ENCODE results near the gene FIBCD1. TPM values are rescaled to one million over a fixed set of nuclear protein-coding genes. Genes with fewer than 3 reads are reported as not detected.
A peak's percentile ranks its signal among the peaks of the same experiment; 100 is the strongest.

The FIBCD1 gene
- 3.4 TPM for polyA plus RNA-seq (2013, experiment 1 of 2)
- 6.0 TPM for polyA plus RNA-seq (2013, experiment 2 of 2)

DNA sequence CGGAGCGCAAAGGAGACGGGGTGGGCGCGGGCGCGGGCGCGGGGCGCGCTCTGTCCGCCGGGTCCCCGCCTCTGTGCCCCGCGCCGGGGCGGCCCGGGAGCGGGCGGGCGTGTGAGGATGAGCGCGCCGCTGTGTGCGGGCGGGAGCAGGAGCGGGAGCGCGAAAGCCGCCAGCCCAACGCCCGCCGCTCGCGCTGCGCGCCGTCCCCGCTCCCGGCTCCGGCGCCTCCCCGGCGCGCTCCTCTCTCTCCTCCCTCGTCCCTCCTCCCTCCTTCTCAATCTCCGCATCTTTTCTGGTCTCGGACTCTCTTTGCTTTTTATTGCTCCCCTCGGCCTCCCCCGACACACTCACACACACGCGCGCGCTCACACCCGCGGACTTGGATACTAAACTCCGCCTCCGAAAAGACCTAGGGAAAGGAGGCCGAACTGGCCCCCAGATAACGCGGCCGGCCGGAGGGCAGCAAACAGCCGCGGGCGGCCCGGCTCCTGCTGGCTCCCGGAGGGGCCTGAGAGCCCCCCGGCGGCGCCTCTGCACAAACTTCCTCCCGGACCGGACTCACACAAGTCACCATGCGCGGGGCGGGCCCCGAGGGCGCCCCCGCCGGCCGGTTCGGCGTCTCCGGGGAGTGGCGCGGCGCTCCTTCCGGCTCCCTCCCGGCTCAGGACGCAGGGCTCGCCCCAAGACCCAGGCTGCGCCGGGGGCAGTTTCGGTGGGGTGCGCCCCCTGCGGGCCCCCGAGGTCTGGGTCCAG lies at the start of gene FIBCD1:
Gene FIBCD1 (minus strand): TSS at position 596 of the 753 bp plus-strand sequence. CDS start 640 bp downstream, outside the sequence.
- under 1% methylated on average over 98 of the region's 98 CpGs for WGBS
- peak within 1 kb of the TSS; percentile 69 for H3K4me3 ChIP-seq (ENCODE audit: low read length)
- peaks cover 16% of the 10 kb centered on the region for H3K4me1 ChIP-seq (ENCODE audit: insufficient read depth, low read length)
- peak within 1 kb of the TSS; percentile 42; the same call in 1 of the 2 replicates for H3K9ac ChIP-seq (ENCODE audit: low read depth, low read length)
- H3K9me3 ChIP-seq (ENCODE audit: insufficient read depth, low read depth, low read length) = no peaks in the 10 kb centered on the region
- peaks cover 56% of the 10 kb centered on the region for H3K27me3 ChIP-seq (ENCODE audit: insufficient read depth, low read length)
- H3K27ac ChIP-seq (ENCODE audit: low read depth, low read length) = no peak within 1 kb of the TSS
- no peaks in the 10 kb centered on the region for H3K36me3 ChIP-seq (ENCODE audit: insufficient read depth, low read length)

DNA sequence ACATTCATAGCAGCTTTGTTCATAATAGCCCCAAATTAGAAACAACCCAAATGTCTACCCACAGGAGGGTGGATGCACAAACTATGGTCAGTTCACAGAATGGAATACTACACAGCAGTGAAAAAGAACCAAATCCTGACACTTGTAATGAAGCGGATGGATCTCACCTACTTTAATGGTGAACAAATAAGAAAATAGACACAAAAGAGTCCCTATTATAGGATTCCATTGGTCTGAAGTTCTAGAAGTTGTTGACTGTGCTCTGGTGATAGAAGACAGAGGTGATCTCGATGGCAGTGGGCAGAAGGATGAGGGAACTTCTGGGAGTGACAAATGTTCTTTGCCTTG lies 49.3 kb upstream of the FIBCD1 start:
- no peak overlapping the region for H3K27ac ChIP-seq (ENCODE audit: low read depth, low read length)
- 0 out of 2 replicates have a peak, but pooled peaks cover 4% of the 10 kb centered on the region for H3K27me3 ChIP-seq (ENCODE audit: insufficient read depth, low read length)
- no peaks in the 10 kb centered on the region for H3K36me3 ChIP-seq (ENCODE audit: insufficient read depth, low read length)
- 0 out of 2 replicates have a peak, but pooled peaks cover 2% of the 10 kb centered on the region for H3K4me1 ChIP-seq (ENCODE audit: insufficient read depth, low read length)
- WGBS = 99% methylated on average over 2 of the region's 2 CpGs
- no peak overlapping the region for H3K4me3 ChIP-seq (ENCODE audit: low read length)
- H3K9me3 ChIP-seq (ENCODE audit: insufficient read depth, low read depth, low read length) = no peaks in the 10 kb centered on the region
- H3K9ac ChIP-seq (ENCODE audit: low read depth, low read length) = no peak overlapping the region

GRCh38 chr9:130987738-130988399 lies 48.8 kb upstream of the FIBCD1 start:
- 88% methylated on average over 10 of the region's 10 CpGs for WGBS
- 0 out of 2 replicates have a peak, but pooled peaks cover 2% of the 10 kb centered on the region for H3K4me1 ChIP-seq (ENCODE audit: insufficient read depth, low read length)
- H3K9ac ChIP-seq (ENCODE audit: low read depth, low read length) = no peak overlapping the region

GRCh38 chr9:130987054-130987453 lies 48.0 kb upstream of the FIBCD1 start:
- no peaks in the 10 kb centered on the region for H3K36me3 ChIP-seq (ENCODE audit: insufficient read depth, low read length)
- H3K27ac ChIP-seq (ENCODE audit: low read depth, low read length) = no peak overlapping the region
- WGBS = 88% methylated on average over 7 of the region's 7 CpGs
- H3K4me3 ChIP-seq (ENCODE audit: low read length) = no peak overlapping the region
- no peak overlapping the region for H3K9ac ChIP-seq (ENCODE audit: low read depth, low read length)
- 0 out of 2 replicates have a peak, but pooled peaks cover 2% of the 10 kb centered on the region for H3K4me1 ChIP-seq (ENCODE audit: insufficient read depth, low read length)
- H3K27me3 ChIP-seq (ENCODE audit: insufficient read depth, low read length) = 0 out of 2 replicates have a peak, but pooled peaks cover 4% of the 10 kb centered on the region
- no peaks in the 10 kb centered on the region for H3K9me3 ChIP-seq (ENCODE audit: insufficient read depth, low read depth, low read length)

More at GRCh38 chr9:130987738-130988399, 48.8 kb upstream of the FIBCD1 start:
- H3K27me3 ChIP-seq (ENCODE audit: insufficient read depth, low read length) = 0 out of 2 replicates have a peak, but pooled peaks cover 4% of the 10 kb centered on the region
- H3K9me3 ChIP-seq (ENCODE audit: insufficient read depth, low read depth, low read length) = no peaks in the 10 kb centered on the region
- H3K36me3 ChIP-seq (ENCODE audit: insufficient read depth, low read length) = no peaks in the 10 kb centered on the region
- no peak overlapping the region for H3K4me3 ChIP-seq (ENCODE audit: low read length)
- no peak overlapping the region for H3K27ac ChIP-seq (ENCODE audit: low read depth, low read length)

DNA sequence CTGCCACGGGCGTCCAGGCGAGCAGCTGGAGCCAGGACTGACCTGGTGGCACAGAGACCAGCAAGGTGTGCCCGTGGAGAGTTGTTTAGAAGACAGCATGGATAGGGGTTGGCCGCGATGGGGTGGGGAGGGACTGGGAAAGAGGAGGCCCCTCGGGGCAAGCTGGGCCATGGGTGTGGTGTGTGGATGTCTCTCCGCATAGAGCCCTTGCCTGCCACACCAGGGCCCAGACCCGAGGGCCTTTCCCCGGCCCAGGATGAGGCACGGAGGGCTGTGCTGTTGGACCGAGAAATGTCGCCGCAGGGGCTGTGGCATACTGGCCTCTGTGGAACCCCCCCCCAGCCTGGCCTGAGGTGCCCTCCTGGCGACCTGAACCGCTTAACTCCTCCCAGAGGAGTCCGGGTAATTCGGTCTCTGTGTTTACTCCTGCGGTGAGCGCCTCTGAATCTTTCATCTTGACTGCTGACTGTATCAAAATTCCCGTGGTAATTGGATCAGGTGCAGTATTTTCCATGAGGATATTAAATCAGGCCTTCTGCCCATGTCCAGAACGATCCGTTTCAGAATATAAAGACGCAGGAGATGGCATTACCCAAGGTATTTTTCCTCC lies 47.4 kb upstream of the FIBCD1 start:
- Histone ChIP-seq H3K4me3 (ENCODE audit: low read length) (no peak overlapping the region), H3K27ac (ENCODE audit: low read depth, low read length) (no peak overlapping the region), H3K9ac (ENCODE audit: low read depth, low read length) (no peak overlapping the region), H3K36me3 (ENCODE audit: insufficient read depth, low read length) (no peaks in the 10 kb centered on the region), H3K9me3 (ENCODE audit: insufficient read depth, low read depth, low read length) (no peaks in the 10 kb centered on the region), H3K27me3 (ENCODE audit: insufficient read depth, low read length) (0 out of 2 replicates have a peak, but pooled peaks cover 4% of the 10 kb centered on the region), H3K4me1 (ENCODE audit: insufficient read depth, low read length) (0 out of 2 replicates have a peak, but pooled peaks cover 2% of the 10 kb centered on the region)
- 78% methylated on average over 24 of the region's 24 CpGs for WGBS

GRCh38 chr9:130985606-130986162 lies 46.6 kb upstream of the FIBCD1 start:
- H3K9me3 ChIP-seq (ENCODE audit: insufficient read depth, low read depth, low read length) = no peaks in the 10 kb centered on the region
- H3K9ac ChIP-seq (ENCODE audit: low read depth, low read length) = no peak overlapping the region
- H3K4me1 ChIP-seq (ENCODE audit: insufficient read depth, low read length) = 0 out of 2 replicates have a peak, but pooled peaks cover 2% of the 10 kb centered on the region
- 74% methylated on average over 5 of the region's 5 CpGs for WGBS
- H3K4me3 ChIP-seq (ENCODE audit: low read length) = no peak overlapping the region
- H3K27me3 ChIP-seq (ENCODE audit: insufficient read depth, low read length) = no peaks in the 10 kb centered on the region
- no peaks in the 10 kb centered on the region for H3K36me3 ChIP-seq (ENCODE audit: insufficient read depth, low read length)
- H3K27ac ChIP-seq (ENCODE audit: low read depth, low read length) = no peak overlapping the region

DNA sequence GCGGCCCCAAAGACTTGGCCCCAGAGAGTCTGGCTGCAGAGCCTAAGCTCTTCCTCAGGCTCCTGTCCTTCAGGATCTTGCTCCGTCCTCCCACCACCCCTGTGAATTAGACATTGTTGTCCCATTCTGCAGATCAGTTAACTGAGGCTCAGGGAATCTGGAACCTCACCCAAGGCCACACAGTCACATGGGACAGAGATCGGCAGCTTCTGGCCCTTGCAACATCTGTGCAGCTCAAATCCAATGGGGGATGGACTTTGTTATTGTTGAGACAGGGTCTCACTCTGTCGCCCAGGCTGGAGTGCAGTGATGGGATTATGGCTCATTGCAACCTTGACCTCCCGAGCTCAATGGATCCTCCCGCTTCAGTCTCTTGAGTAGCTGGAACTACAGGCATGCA lies 46.0 kb upstream of the FIBCD1 start:
- no peaks in the 10 kb centered on the region for H3K36me3 ChIP-seq (ENCODE audit: insufficient read depth, low read length)
- H3K27me3 ChIP-seq (ENCODE audit: insufficient read depth, low read length) = no peaks in the 10 kb centered on the region
- H3K4me3 ChIP-seq (ENCODE audit: low read length) = no peak overlapping the region
- H3K27ac ChIP-seq (ENCODE audit: low read depth, low read length) = no peak overlapping the region
- WGBS = 94% methylated on average over 6 of the region's 6 CpGs
- H3K9me3 ChIP-seq (ENCODE audit: insufficient read depth, low read depth, low read length) = no peaks in the 10 kb centered on the region
- no peak overlapping the region for H3K9ac ChIP-seq (ENCODE audit: low read depth, low read length)
- H3K4me1 ChIP-seq (ENCODE audit: insufficient read depth, low read length) = no peaks in the 10 kb centered on the region

DNA sequence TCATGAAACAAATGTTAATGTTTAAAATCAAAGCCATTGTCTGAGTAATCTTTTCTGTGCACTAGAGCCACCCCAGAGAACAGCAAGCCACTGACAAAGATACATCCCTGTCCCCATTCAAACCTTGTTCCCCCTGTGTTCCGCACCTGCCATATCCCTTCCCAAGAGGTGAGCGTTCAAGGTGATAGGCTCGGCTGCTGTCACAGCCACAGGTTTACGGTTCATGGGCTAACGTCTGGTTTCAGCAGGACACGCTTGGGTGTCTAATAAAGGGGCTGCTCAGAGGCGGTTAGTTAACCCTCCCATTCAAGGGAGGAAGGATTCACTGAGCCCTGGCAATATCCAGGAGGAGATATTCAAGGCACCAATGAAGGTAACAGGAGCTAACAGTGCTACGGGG lies 45.5 kb upstream of the FIBCD1 start:
- no peaks in the 10 kb centered on the region for H3K9me3 ChIP-seq (ENCODE audit: insufficient read depth, low read depth, low read length)
- H3K4me1 ChIP-seq (ENCODE audit: insufficient read depth, low read length) = no peaks in the 10 kb centered on the region
- H3K4me3 ChIP-seq (ENCODE audit: low read length) = no peak overlapping the region
- H3K36me3 ChIP-seq (ENCODE audit: insufficient read depth, low read length) = no peaks in the 10 kb centered on the region
- H3K27me3 ChIP-seq (ENCODE audit: insufficient read depth, low read length) = no peaks in the 10 kb centered on the region
- no peak overlapping the region for H3K9ac ChIP-seq (ENCODE audit: low read depth, low read length)
- no peak overlapping the region for H3K27ac ChIP-seq (ENCODE audit: low read depth, low read length)
- WGBS = 94% methylated on average over 8 of the region's 8 CpGs

- Histone ChIP-seq H3K9ac (ENCODE audit: low read depth, low read length) (no peak overlapping the region), H3K27ac (ENCODE audit: low read depth, low read length) (no peak overlapping the region), H3K4me1 (ENCODE audit: insufficient read depth, low read length) (no peaks in the 10 kb centered on the region), H3K4me3 (ENCODE audit: low read length) (no peak overlapping the region), H3K27me3 (ENCODE audit: insufficient read depth, low read length) (no peaks in the 10 kb centered on the region), H3K9me3 (ENCODE audit: insufficient read depth, low read depth, low read length) (no peaks in the 10 kb centered on the region), H3K36me3 (ENCODE audit: insufficient read depth, low read length) (no peaks in the 10 kb centered on the region)
- WGBS = 94% methylated on average over 11 of the region's 11 CpGs
Measured at GRCh38 chr9:130983970-130984369, 44.9 kb upstream of the FIBCD1 start.

DNA sequence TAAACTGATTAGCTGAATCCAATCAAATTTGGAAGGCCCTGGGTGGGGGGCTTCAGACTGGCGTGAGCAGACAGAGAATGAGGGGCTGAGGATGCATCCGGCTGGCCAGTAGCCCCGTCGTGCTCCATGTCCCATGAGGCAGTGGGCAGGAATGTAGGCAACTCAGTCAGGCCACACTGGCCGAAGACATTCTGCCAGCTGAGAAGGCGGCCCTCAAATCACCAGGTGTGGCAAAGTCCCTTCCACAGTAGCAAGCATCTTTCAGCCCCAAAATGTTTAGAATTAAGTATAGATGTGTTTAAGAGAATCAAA lies 44.3 kb upstream of the FIBCD1 start:
- 79% methylated on average over 6 of the region's 6 CpGs for WGBS
- no peaks in the 10 kb centered on the region for H3K4me1 ChIP-seq (ENCODE audit: insufficient read depth, low read length)
- no peaks in the 10 kb centered on the region for H3K36me3 ChIP-seq (ENCODE audit: insufficient read depth, low read length)
- no peak overlapping the region for H3K4me3 ChIP-seq (ENCODE audit: low read length)
- no peak overlapping the region for H3K9ac ChIP-seq (ENCODE audit: low read depth, low read length)
- no peak overlapping the region for H3K27ac ChIP-seq (ENCODE audit: low read depth, low read length)
- H3K27me3 ChIP-seq (ENCODE audit: insufficient read depth, low read length) = no peaks in the 10 kb centered on the region
- H3K9me3 ChIP-seq (ENCODE audit: insufficient read depth, low read depth, low read length) = no peaks in the 10 kb centered on the region
